Measurements from ENCODE around the gene SKIC3. TPM values are rescaled to one million over a fixed set of nuclear protein-coding genes. Genes with fewer than 3 reads are reported as not detected.

Gene SKIC3
- total and polyA plus RNA-seq, 2 of the 13 experiments (the other 11 are each of a cell fraction or from before 2014, with no cell fraction given): 36.9 to 61.5 TPM

- H3K27ac ChIP-seq (ENCODE audit: extremely low read length, insufficient read depth, low read length): no peak overlapping the region
- in situ Hi-C loops (cut with HindIII; ENCODE audit: extremely low pct_ligation_motif_present, low pct_unique_long_range_greater_than_20kb): no loop called here
- H3K4me3 ChIP-seq (replicated peaks in 1 of 3; ENCODE audit: insufficient read depth in 1 of 3, low read depth in 2 of 3, low read length in 3 of 3): no peak overlapping the region
- intact Hi-C loops (cut with micrococcal nuclease; ENCODE audit: unreplicated experiment): no loop called here
- H3K9me3 ChIP-seq (ENCODE audit: low read length): no peaks in the 10 kb centered on the region
- DNase-seq (ENCODE audit: low spot score) (no peak), ATAC-seq (no peak), FAIRE-seq (no peak)
- ChIA-PET POLR2A (no interaction called here), CTCF (ENCODE audit: low intra/inter-chr PET ratio, low total read pairs) (no interaction called here)
- no peak overlapping the region for H3K9ac ChIP-seq (ENCODE audit: insufficient read depth, low read depth, low read length)
- WGBS (ENCODE audit: low lambda C conversion rate): 98% methylated on average over 2 of the region's 2 CpGs
- H3K27me3 ChIP-seq (ENCODE audit: control insufficient read depth in 1 of 2, insufficient read depth in 2 of 2, low read length in 2 of 2): no peaks in the 10 kb centered on the region
- no peaks in the 10 kb centered on the region for H4K20me1 ChIP-seq (ENCODE audit: insufficient read depth, low read length)
- H3K36me3 ChIP-seq (replicated peaks in 1 of 2; ENCODE audit: control insufficient read depth in 1 of 2, insufficient read depth in 2 of 2, low read length in 2 of 2): peaks cover 3 to 50% of the 10 kb centered on the region in 2 experiments
- H3K79me2 ChIP-seq (ENCODE audit: insufficient read depth, low read length): peaks cover 1% of the 10 kb centered on the region
- no TSS peak for BruUV-seq (replicated peaks)
- no peaks in the 10 kb centered on the region for H3K4me1 ChIP-seq (ENCODE audit: insufficient read depth, low read length)
- no peak overlapping the region for H3K4me2 ChIP-seq (ENCODE audit: low read depth, low read length)
- H2AFZ ChIP-seq (ENCODE audit: low read length): no peak overlapping the region
- TF ChIP-seq TIGD3 (CRISPR knock-in tag; IDR thresholded peaks at IDR 0.05; ENCODE audit: borderline replicate concordance) (no peak), ZNF770 (CRISPR knock-in tag; IDR thresholded peaks at IDR 0.05) (no peak), ZBTB37 (CRISPR knock-in tag; IDR thresholded peaks at IDR 0.05) (no peak), ZNF230 (CRISPR knock-in tag; IDR thresholded peaks at IDR 0.05) (no peak), NFE2L1 (CRISPR knock-in tag; IDR thresholded peaks at IDR 0.05; ENCODE audit: borderline replicate concordance) (no peak), PHF20 (CRISPR knock-in tag; IDR thresholded peaks at IDR 0.05) (no peak), ZFAT (CRISPR knock-in tag; conservative IDR thresholded peaks at IDR 0.05) (no peak), ZNF274 (CRISPR knock-in tag; IDR thresholded peaks at IDR 0.05) (no peak), PPARG (CRISPR knock-in tag; conservative IDR thresholded peaks at IDR 0.05) (no peak), ZNF431 (CRISPR knock-in tag; IDR thresholded peaks at IDR 0.05; ENCODE audit: borderline replicate concordance, low read depth) (no peak), ZNF180 (CRISPR knock-in tag; IDR thresholded peaks at IDR 0.05; ENCODE audit: borderline replicate concordance, low read depth) (no peak), ZGPAT (CRISPR knock-in tag; IDR thresholded peaks at IDR 0.05) (no peak), ZNF687 (CRISPR knock-in tag; IDR thresholded peaks at IDR 0.05) (no peak), ZNF644 (CRISPR knock-in tag; IDR thresholded peaks at IDR 0.05; ENCODE audit: low read depth) (no peak), ESRRA (CRISPR knock-in tag; IDR thresholded peaks at IDR 0.05; ENCODE audit: low read depth) (no peak)
Observed at GRCh38 chr5:95537501-95537900, 17.3 kb downstream of the SKIC3 start.
